ENCODE results near the gene NRN1L. TPM values are rescaled to one million over a fixed set of nuclear protein-coding genes. Genes with fewer than 3 reads are reported as not detected.

The NRN1L gene
- not detected in 2 replicates for total RNA-seq

GRCh38 chr16:67884684-67885083 lies at the start of gene NRN1L:
NRN1L (plus strand) TSS chr16:67884885; CDS start chr16:67884904, 19 bp downstream.

GRCh38 chr16:67841816-67842508 lies 42.7 kb upstream of the NRN1L start, which contains the start of gene THAP11:
THAP11 (plus strand) TSS chr16:67842320; CDS start chr16:67842555, 235 bp downstream.

GRCh38 chr16:67846320-67847063 lies 38.2 kb upstream of the NRN1L start, which contains the start of gene NUTF2:
NUTF2 (plus strand) TSS chr16:67846933; CDS start chr16:67865131, 18,198 bp downstream.

GRCh38 chr16:67847064-67847861 lies 37.4 kb upstream of the NRN1L start, which contains the start of gene CENPT:
CENPT (minus strand) TSS chr16:67847693; CDS start chr16:67833859, 13,834 bp downstream.

GRCh38 chr16:67872631-67873434 lies 11.9 kb upstream of the NRN1L start, which contains the start of gene EDC4:
EDC4 (plus strand) TSS chr16:67873052; CDS start chr16:67873262, 210 bp downstream.

GRCh38 chr16:67892899-67893742 lies 8.4 kb downstream of the NRN1L start, which contains the start of gene PSKH1:
PSKH1 (plus strand) TSS chr16:67893254; CDS start chr16:67908750, 15,496 bp downstream.

GRCh38 chr16:67931712-67932461 lies 47.2 kb downstream of the NRN1L start, which contains the start of gene CTRL:
CTRL (minus strand) TSS chr16:67931862; CDS start chr16:67931852, 10 bp downstream.

Other genes with a start within 250 kb of the NRN1L start
- 0.05 and 1.5 TPM in 2 replicates for gene CARMIL2, start 239.7 kb upstream of the NRN1L start, total RNA-seq
- 12.9 and 15.7 TPM in 2 replicates for gene ACD, start 224.6 kb upstream of the NRN1L start, total RNA-seq
- gene PARD6A, start 223.9 kb upstream of the NRN1L start, total RNA-seq, result 0.39 and 0.44 TPM in 2 replicates
- gene ENKD1, start 218.1 kb upstream of the NRN1L start, total RNA-seq, result 10.4 and 11.9 TPM in 2 replicates
- gene C16orf86, start 218.1 kb upstream of the NRN1L start, total RNA-seq, result 2.4 and 12.9 TPM in 2 replicates
- gene GFOD2, start 165.6 kb upstream of the NRN1L start, total RNA-seq, result 8.5 and 11.8 TPM in 2 replicates
- 5.7 and 5.8 TPM in 2 replicates for gene RANBP10, start 78.3 kb upstream of the NRN1L start, total RNA-seq
- gene TSNAXIP1, start 78.0 kb upstream of the NRN1L start, total RNA-seq, result 0.15 and 0.62 TPM in 2 replicates
- gene THAP11, start 42.6 kb upstream of the NRN1L start, total RNA-seq, result 36.1 and 45.9 TPM in 2 replicates
- 65.6 and 89.6 TPM in 2 replicates for gene NUTF2, start 38.0 kb upstream of the NRN1L start, total RNA-seq
- gene CENPT, start 37.2 kb upstream of the NRN1L start, total RNA-seq, result 22.8 and 25.8 TPM in 2 replicates
- 18.2 and 35.9 TPM in 2 replicates for gene EDC4, start 11.8 kb upstream of the NRN1L start, total RNA-seq
- gene PSKH1, start 8.4 kb downstream of the NRN1L start, total RNA-seq, result 21.5 and 24.1 TPM in 2 replicates
- gene CTRL, start 47.0 kb downstream of the NRN1L start, total RNA-seq, result 0.62 TPM in 1 of 2 replicates, not detected in the other
- 42.9 and 45.7 TPM in 2 replicates for gene PSMB10, start 52.0 kb downstream of the NRN1L start, total RNA-seq
- 8.5 and 8.9 TPM in 2 replicates for gene LCAT, start 59.2 kb downstream of the NRN1L start, total RNA-seq
- gene SLC12A4, start 83.8 kb downstream of the NRN1L start, total RNA-seq, result 32.1 and 42.1 TPM in 2 replicates
- gene DPEP3, start 95.6 kb downstream of the NRN1L start, total RNA-seq, result not detected in 2 replicates
- gene DPEP2, start 114.6 kb downstream of the NRN1L start, total RNA-seq, result not detected in 2 replicates
- not detected in 2 replicates for gene DPEP2NB, start 131.0 kb downstream of the NRN1L start, total RNA-seq
- gene DDX28, start 138.3 kb downstream of the NRN1L start, total RNA-seq, result 5.5 and 5.8 TPM in 2 replicates
- gene DUS2, start 138.4 kb downstream of the NRN1L start, total RNA-seq, result 4.6 and 4.9 TPM in 2 replicates
- 15.7 and 18.8 TPM in 2 replicates for gene NFATC3, start 200.5 kb downstream of the NRN1L start, total RNA-seq